PC-9 (cell line): Measurements from ENCODE around the gene TRAF1. TPM values are rescaled to one million over a fixed set of nuclear protein-coding genes. Genes with fewer than 3 reads are reported as not detected.

Source experiments
- BruUV-seq: library from RNA; stranded (reverse); fragments of 400-500 nt; replicated peaks from 2 replicates; lab custom pipeline; 2021; lab: Mats Ljungman, UMichigan
- CTCF ChIA-PET: fragments of 300-600 bp; sonication (Branson Sonifier 250); formaldehyde crosslinking; loops from one replicate; lab custom pipeline; 2022; ENCODE audit warnings: antibody characterized with exemption; lab: Charles Lee
- POLR2A ChIA-PET: fragments of 300-600 bp; sonication (Branson Sonifier 250); formaldehyde crosslinking; loops from one replicate; lab custom pipeline; 2022; ENCODE audit warnings: antibody characterized with exemption; ENCODE audit not compliant: unreplicated experiment; lab: Charles Lee
- DNase-seq, 2 experiments: peaks; one replicate each; pipeline versions ENCODE4 v3.0.0 to v3.0.0-alpha.2; 2015 to 2022; ENCODE audit warnings: mixed read lengths in 1 of 2
- H2AFZ ChIP-seq: fragments of 200-600 bp; sonication (generic); 2 replicates; pipeline ENCODE4 v1.8.1; 2017; ENCODE audit warnings: antibody characterized with exemption
- H3F3A ChIP-seq: fragments of 200-600 bp; sonication (generic); 2 replicates; pipeline ENCODE4 v1.8.1; 2017; ENCODE audit warnings: antibody characterized with exemption, mild to moderate bottlenecking, low read depth; ENCODE audit not compliant: insufficient read depth
- H3K27ac ChIP-seq: fragments of 200-600 bp; sonication (generic); 2 replicates; pipeline ENCODE4 v1.6.1; 2016; ENCODE audit warnings: mixed run types
- H3K27me3 ChIP-seq: fragments of 200-600 bp; sonication (generic); 2 replicates; pipeline ENCODE4 v1.6.1; 2016; ENCODE audit warnings: low read depth, mixed run types; ENCODE audit not compliant: insufficient read depth
- H3K36me3 ChIP-seq: fragments of 200-600 bp; sonication (generic); 2 replicates; pipeline ENCODE4 v1.6.1; 2016; ENCODE audit warnings: low read depth, mixed run types
- H3K4me1 ChIP-seq: fragments of 200-600 bp; sonication (generic); replicated peaks from 2 replicates; pipeline ENCODE4 v1.6.1; 2016; ENCODE audit warnings: mixed run types; ENCODE audit not compliant: insufficient read depth
- H3K4me2 ChIP-seq: fragments of 200-600 bp; sonication (generic); 2 replicates; pipeline ENCODE4 v1.6.1; 2017; ENCODE audit warnings: mixed run types
- H3K4me3 ChIP-seq: fragments of 200-600 bp; sonication (generic); 2 replicates; pipeline ENCODE4 v1.6.1; 2016; ENCODE audit warnings: mixed run types
- H3K79me2 ChIP-seq: fragments of 200-600 bp; sonication (generic); 2 replicates; pipeline ENCODE4 v1.6.1; 2017; ENCODE audit warnings: low read depth, mixed run types
- H3K9me2 ChIP-seq: fragments of 200-600 bp; sonication (generic); 2 replicates; pipeline ENCODE4 v1.8.1; 2017; ENCODE audit warnings: mild to moderate bottlenecking; ENCODE audit not compliant: insufficient read depth
- H3K9me3 ChIP-seq: fragments of 200-600 bp; sonication (generic); 2 replicates; pipeline ENCODE4 v1.8.1; 2016; ENCODE audit warnings: low read depth; ENCODE audit not compliant: insufficient read depth
- H4K20me1 ChIP-seq: fragments of 200-600 bp; sonication (generic); 2 replicates; pipeline ENCODE4 v1.8.1; 2017; ENCODE audit not compliant: insufficient read depth
- CTCF ChIP-seq: fragments of 200-600 bp; sonication (generic); conservative IDR thresholded peaks from 2 replicates; pipeline ENCODE4 v1.6.1; 2017; ENCODE audit warnings: mixed run types, antibody characterized with exemption, mild to moderate bottlenecking, moderate library complexity
- EZH2 ChIP-seq: fragments of 200-600 bp; sonication (generic); IDR thresholded peaks from 2 replicates; pipeline ENCODE4 v1.8.0; 2017; ENCODE audit warnings: antibody characterized with exemption, low read depth
- intact Hi-C: fragments of 100-400 bp; cut with micrococcal nuclease; formaldehyde crosslinking; loops from one replicate; pipeline ENCODE4 v1.10.0; 2022; ENCODE audit not compliant: unreplicated experiment
- total RNA-seq: library from RNA; stranded (reverse); gene quantifications from 2 replicates; pipeline ENCODE4 v1.2.3, GENCODE V29; 2021

Gene TRAF1
- total RNA-seq, 1 experiment from 2014 or later: 2.7 TPM

DNA sequence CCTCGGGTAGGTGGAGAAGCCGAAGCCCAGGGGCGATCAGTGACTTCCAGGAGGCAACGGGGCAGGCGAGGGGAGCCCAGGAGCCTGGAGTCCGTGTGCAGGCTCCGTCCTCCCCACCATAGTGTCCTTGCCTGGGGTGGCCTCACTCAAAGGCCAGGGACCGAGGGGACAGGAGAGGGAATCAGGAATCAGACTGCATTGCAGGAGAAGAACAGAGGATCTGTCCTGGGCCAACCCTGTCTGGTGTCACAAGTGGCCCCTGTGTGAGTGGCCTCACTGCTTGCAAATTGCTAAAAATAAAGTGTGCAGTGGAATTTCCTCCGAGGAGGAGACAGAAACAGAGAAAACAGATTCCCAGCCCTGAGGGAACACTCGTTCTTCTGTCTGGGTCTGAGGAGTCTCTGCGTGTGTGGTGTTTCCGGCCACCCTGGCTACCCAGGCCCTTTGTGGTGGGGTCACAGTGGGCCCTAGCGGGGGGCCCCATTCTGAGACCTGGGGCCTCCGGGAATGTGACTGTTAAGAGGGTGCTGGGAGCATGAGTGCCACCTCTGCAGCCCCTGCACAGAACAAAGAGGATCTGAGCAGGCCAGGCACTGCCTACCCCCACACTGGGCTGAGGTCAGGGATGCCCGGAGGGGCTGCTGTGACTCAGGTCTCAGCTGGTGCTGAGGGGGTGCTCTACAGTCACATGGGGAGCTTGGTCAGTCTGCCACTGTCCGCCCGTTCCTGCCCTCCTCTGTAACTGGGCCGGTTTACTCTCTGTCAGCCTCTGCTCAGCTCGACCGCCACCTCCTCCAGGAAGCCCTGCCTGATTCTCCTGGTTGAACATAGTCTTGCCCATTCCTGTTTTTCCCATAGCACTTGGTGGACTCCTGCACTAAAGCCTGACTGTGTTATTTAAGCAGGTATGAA, 7.4 kb downstream of the TRAF1 start:
- intact Hi-C loops: no loop called here
- no peak for DNase-seq
- no TSS peak for BruUV-seq
- Histone ChIP-seq H4K20me1 (no peaks in the 10 kb centered on the region), H3K9me3 (no peaks in the 10 kb centered on the region), H3F3A (no peaks in the 10 kb centered on the region), H3K27ac (no peak overlapping the region), H3K79me2 (no peaks in the 10 kb centered on the region), H2AFZ (no peak overlapping the region), H3K4me1 (no peaks in the 10 kb centered on the region), H3K9me2 (no peaks in the 10 kb centered on the region), H3K36me3 (no peaks in the 10 kb centered on the region), H3K4me3 (no peak overlapping the region), H3K27me3 (no peaks in the 10 kb centered on the region), H3K4me2 (no peak overlapping the region)
- CTCF ChIA-PET: interaction anchor here (0.6 kb wide), 1 partner anchor 29 kb away, joined by 10 read pairs; no protein-coding TSS in a partner anchor
- POLR2A ChIA-PET: no interaction called here
- TF ChIP-seq EZH2 (no peak), CTCF (no peak)

- Histone ChIP-seq H3K27ac (no peak overlapping the region), H3K79me2 (no peaks in the 10 kb centered on the region), H3K36me3 (no peaks in the 10 kb centered on the region), H3K4me1 (no peaks in the 10 kb centered on the region), H3K4me2 (no peak overlapping the region), H3F3A (no peaks in the 10 kb centered on the region), H3K9me2 (no peaks in the 10 kb centered on the region), H2AFZ (no peak overlapping the region), H4K20me1 (no peaks in the 10 kb centered on the region), H3K9me3 (no peaks in the 10 kb centered on the region), H3K27me3 (no peaks in the 10 kb centered on the region), H3K4me3 (no peak overlapping the region)
- BruUV-seq: no TSS peak
- TF ChIP-seq EZH2 (no peak), CTCF (no peak)
- POLR2A ChIA-PET: no interaction called here
- CTCF ChIA-PET: no interaction called here
- DNase-seq: no peak
- intact Hi-C loops: no loop called here
Measured at GRCh38 chr9:120917929-120918762, 8.4 kb downstream of the TRAF1 start.

- Histone ChIP-seq H2AFZ (no peak overlapping the region), H3K4me3 (no peak overlapping the region), H3F3A (no peaks in the 10 kb centered on the region), H3K27me3 (no peaks in the 10 kb centered on the region), H3K4me1 (no peaks in the 10 kb centered on the region), H3K27ac (no peak overlapping the region), H3K79me2 (no peaks in the 10 kb centered on the region), H3K9me3 (no peaks in the 10 kb centered on the region), H3K9me2 (no peaks in the 10 kb centered on the region), H3K4me2 (no peak overlapping the region), H4K20me1 (no peaks in the 10 kb centered on the region), H3K36me3 (no peaks in the 10 kb centered on the region)
- ChIA-PET CTCF (no interaction called here), POLR2A (no interaction called here)
- TF ChIP-seq EZH2: no peak
- TF ChIP-seq CTCF: no peak
- intact Hi-C loops: no loop called here
- no peak for DNase-seq
- no TSS peak for BruUV-seq
Measured at GRCh38 chr9:120916991-120917880, 9.4 kb downstream of the TRAF1 start.
